IMR-90 (cell line): ENCODE measurements around the gene RNF180. TPM values are rescaled to one million over a fixed set of nuclear protein-coding genes. Genes with fewer than 3 reads are reported as not detected.

Source experiments
- ATAC-seq: fragments of 200-7000 bp; cut with Tn5 transposase; 2 replicates; pipeline ENCODE4 v1.9.1; 2020; ENCODE audit warnings: low read depth, mild to moderate bottlenecking, moderate library complexity
- BruUV-seq: library from RNA; stranded (reverse); fragments of 400-500 nt; replicated peaks from 2 replicates; lab custom pipeline; 2021; lab: Mats Ljungman, UMichigan
- CTCF ChIA-PET: fragments of 300-600 bp; formaldehyde crosslinking; extraction: SDS; loops from one replicate; lab custom pipeline; 2021; ENCODE audit warnings: antibody characterized with exemption; lab: Yijun Ruan, JAX
- POLR2A ChIA-PET: fragments of 300-600 bp; sonication (Branson Sonifier 250); formaldehyde crosslinking; loops from one replicate; lab custom pipeline; 2022; ENCODE audit warnings: antibody characterized with exemption; ENCODE audit not compliant: unreplicated experiment; lab: Charles Lee
- DNase-seq: peaks from one replicate; pipeline ENCODE4 v3.0.0; 2013
- H2AFZ ChIP-seq: replicated peaks from 2 replicates; pipeline ENCODE3; 2013; ENCODE audit warnings: low read length, mild to moderate bottlenecking; ENCODE audit not compliant: poor library complexity
- H2AK5ac ChIP-seq: 2 replicates; pipeline ENCODE4 v1.6.1; 2013; ENCODE audit warnings: low read depth, low read length, inconsistent platforms
- H2AK9ac ChIP-seq: replicated peaks from 2 replicates; pipeline ENCODE3; 2013; ENCODE audit warnings: mild to moderate bottlenecking, low read depth, low read length, moderate library complexity; ENCODE audit not compliant: poor library complexity
- H2BK120ac ChIP-seq: 2 replicates; pipeline ENCODE4 v1.6.1; 2013; ENCODE audit warnings: low read depth, low read length, inconsistent platforms
- H2BK15ac ChIP-seq: 3 replicates; pipeline ENCODE4 v1.6.1; 2013; ENCODE audit warnings: low read depth, low read length, inconsistent platforms
- H2BK20ac ChIP-seq: 2 replicates; pipeline ENCODE4 v1.6.1; 2013; ENCODE audit warnings: low read depth, mild to moderate bottlenecking, inconsistent platforms, low read length, moderate library complexity
- H2BK5ac ChIP-seq: 2 replicates; pipeline ENCODE4 v1.6.1; 2013; ENCODE audit warnings: mild to moderate bottlenecking, low read depth, low read length, inconsistent platforms; ENCODE audit not compliant: poor library complexity, severe bottlenecking
- H3K14ac ChIP-seq: replicated peaks from 2 replicates; pipeline ENCODE4 v1.6.1; 2013; ENCODE audit warnings: low read depth, low read length, inconsistent platforms
- H3K18ac ChIP-seq: 2 replicates; pipeline ENCODE4 v1.6.1; 2013; ENCODE audit warnings: low read depth, low read length, control low read depth
- H3K23ac ChIP-seq: 2 replicates; pipeline ENCODE4 v1.6.1; 2013; ENCODE audit warnings: low read depth, low read length, inconsistent platforms
- H3K27ac ChIP-seq: 2 replicates; pipeline ENCODE4 v1.5.1; 2013; ENCODE audit warnings: mild to moderate bottlenecking, control low read depth, low read length; ENCODE audit not compliant: insufficient read depth
- H3K27me3 ChIP-seq: 2 replicates; pipeline ENCODE4 v1.6.1; 2013; ENCODE audit warnings: low read length; ENCODE audit not compliant: control insufficient read depth, insufficient read depth
- H3K36me3 ChIP-seq: 2 replicates; pipeline ENCODE4 v1.6.1; 2013; ENCODE audit warnings: low read length, mixed read lengths; ENCODE audit not compliant: control insufficient read depth, insufficient read depth
- H3K4ac ChIP-seq: 2 replicates; pipeline ENCODE4 v1.6.1; 2013; ENCODE audit warnings: low read depth, low read length, inconsistent platforms
- H3K4me1 ChIP-seq: 2 replicates; pipeline ENCODE4 v1.6.1; 2013; ENCODE audit warnings: low read length, mixed read lengths; ENCODE audit not compliant: control insufficient read depth, insufficient read depth
- H3K4me2 ChIP-seq: 2 replicates; pipeline ENCODE4 v1.6.1; 2013; ENCODE audit warnings: low read depth, mild to moderate bottlenecking, control low read depth, low read length, moderate library complexity
- H3K4me3 ChIP-seq: 2 replicates; pipeline ENCODE4 v1.5.1; 2013; ENCODE audit warnings: low read depth, mild to moderate bottlenecking, control low read depth, low read length, moderate library complexity; ENCODE audit not compliant: insufficient read depth
- H3K56ac ChIP-seq: 2 replicates; pipeline ENCODE4 v1.6.1; 2013; ENCODE audit warnings: low read length, inconsistent platforms; ENCODE audit not compliant: insufficient read depth; ENCODE audit errors: extremely low read depth
- H3K79me1 ChIP-seq, 2 experiments: 2 replicates each; pipeline ENCODE4 v1.6.1; 2013; ENCODE audit warnings: low read length in 2 of 2, inconsistent platforms in 1 of 2, low read depth in 1 of 2
- H3K9ac ChIP-seq: 2 replicates; pipeline ENCODE4 v1.6.1; 2013; ENCODE audit warnings: low read depth, low read length, control low read depth
- H3K9me1 ChIP-seq: 2 replicates; pipeline ENCODE4 v1.6.1; 2013; ENCODE audit warnings: low read length, inconsistent platforms; ENCODE audit not compliant: insufficient read depth
- H3K9me3 ChIP-seq: 2 replicates; pipeline ENCODE4 v1.6.1; 2013; ENCODE audit warnings: low read length; ENCODE audit not compliant: control insufficient read depth, insufficient read depth
- H4K20me1 ChIP-seq: 2 replicates; pipeline ENCODE4 v1.6.1; 2013; ENCODE audit warnings: low read length, inconsistent platforms; ENCODE audit not compliant: insufficient read depth
- H4K5ac ChIP-seq: 2 replicates; pipeline ENCODE4 v1.6.1; 2013; ENCODE audit warnings: mild to moderate bottlenecking, low read depth, low read length, control low read depth
- H4K8ac ChIP-seq, 2 experiments: 2 replicates each; pipeline ENCODE4 v1.6.1; 2013; ENCODE audit warnings: low read depth in 2 of 2, low read length in 2 of 2, control low read depth in 1 of 2, inconsistent platforms in 1 of 2
- H4K91ac ChIP-seq: 2 replicates; pipeline ENCODE4 v1.6.1; 2013; ENCODE audit warnings: low read depth, low read length, inconsistent platforms; ENCODE audit not compliant: insufficient read depth
- BHLHE40 ChIP-seq: fragments of 150-350 bp; IDR thresholded peaks from 2 replicates; pipeline ENCODE4 v1.6.1; 2016; ENCODE audit warnings: mild to moderate bottlenecking, low read depth, low read length
- CEBPB ChIP-seq: IDR thresholded peaks from 2 replicates; pipeline ENCODE4 v1.6.1; 2012; ENCODE audit warnings: low read depth, low read length, improper control_type of control experiment
- CHD1 ChIP-seq: IDR thresholded peaks from 2 replicates; pipeline ENCODE4 v1.6.1; 2012; ENCODE audit warnings: low read depth, low read length, improper control_type of control experiment
- ELK1 ChIP-seq: fragments of 150-350 bp; IDR thresholded peaks from 2 replicates; pipeline ENCODE4 v1.6.1; 2016; ENCODE audit warnings: low read depth, mild to moderate bottlenecking, low read length, moderate library complexity, borderline replicate concordance
- FOS ChIP-seq: fragments of 150-350 bp; IDR thresholded peaks from 2 replicates; pipeline ENCODE4 v1.6.1; 2016; ENCODE audit warnings: low read depth, low read length
- MAFK ChIP-seq: IDR thresholded peaks from 2 replicates; pipeline ENCODE4 v1.6.1; 2012; ENCODE audit warnings: low read depth, low read length, improper control_type of control experiment
- MXI1 ChIP-seq: IDR thresholded peaks from 2 replicates; pipeline ENCODE4 v1.6.1; 2012; ENCODE audit warnings: low read depth, mild to moderate bottlenecking, low read length, moderate library complexity, borderline replicate concordance
- POLR2A ChIP-seq: IDR thresholded peaks from 2 replicates; pipeline ENCODE4 v1.6.1; 2012; ENCODE audit warnings: mild to moderate bottlenecking, low read depth, low read length
- RAD21 ChIP-seq: IDR thresholded peaks from 2 replicates; pipeline ENCODE4 v1.6.1; 2012; ENCODE audit warnings: low read length, improper control_type of control experiment
- RFX5 ChIP-seq: IDR thresholded peaks from 2 replicates; pipeline ENCODE4 v1.8.0; 2012; ENCODE audit warnings: low read depth, mild to moderate bottlenecking, low read length, moderate library complexity
- USF2 ChIP-seq: fragments of 150-350 bp; IDR thresholded peaks from 2 replicates; pipeline ENCODE4 v1.6.1; 2017; ENCODE audit warnings: mild to moderate bottlenecking, antibody characterized with exemption, low read length, low read depth
- WGBS, 2 experiments: methylation state at CpG; one replicate each; pipeline versions ENCODE4 v1.1.5 to v1.1.7; 2013; ENCODE audit warnings: missing lambda C conversion rate in 2 of 2; ENCODE audit not compliant: insufficient read length in 1 of 2; ENCODE audit errors: extremely low coverage in 2 of 2; 5-methylcytosine and 5-hydroxymethylcytosine counted together
- dilution Hi-C: fragments of 300-500 bp; cut with HindIII; formaldehyde crosslinking; loops from one replicate; pipeline ENCODE4 v1.14.3; 2018; ENCODE audit warnings: low sequenced_read_pairs; ENCODE audit not compliant: unreplicated experiment
- in situ Hi-C: fragments of 300-500 bp; cut with MboI; formaldehyde crosslinking; loops from 3 replicates; pipeline ENCODE4 v1.14.3; 2019; ENCODE audit warnings: low sequenced_read_pairs, inconsistent platforms, mixed read lengths
- intact Hi-C: fragments of 100-400 bp; cut with micrococcal nuclease; formaldehyde crosslinking; loops from 2 replicates; pipeline ENCODE4 v1.10.0; 2022
- polyA plus RNA-seq, 3 experiments: library from polyadenylated mRNA; depleted of rRNA; stranded (reverse); fragments of >200 nt; gene quantifications; 2 replicates each; pipeline ENCODE4 v1.2.3, GENCODE V29; 2012; ENCODE audit warnings: low replicate concordance in 1 of 3
- total RNA-seq: library from RNA; depleted of rRNA; stranded (reverse); fragments of >200 nt; gene quantifications from 2 replicates; pipeline ENCODE4 v1.2.3, GENCODE V29; 2012
- TF ChIP-seq, protein P1 (sequence below): conservative IDR thresholded peaks from 2 replicates; pipeline ENCODE4 v1.5.1; 2012; ENCODE audit warnings: mild to moderate bottlenecking, low read depth, low read length, improper control_type of control experiment

Gene RNF180
- total and polyA plus RNA-seq, 2 of the 4 experiments (the other 2 are of a cell fraction), result 0.02 to 0.36 TPM

DNA sequence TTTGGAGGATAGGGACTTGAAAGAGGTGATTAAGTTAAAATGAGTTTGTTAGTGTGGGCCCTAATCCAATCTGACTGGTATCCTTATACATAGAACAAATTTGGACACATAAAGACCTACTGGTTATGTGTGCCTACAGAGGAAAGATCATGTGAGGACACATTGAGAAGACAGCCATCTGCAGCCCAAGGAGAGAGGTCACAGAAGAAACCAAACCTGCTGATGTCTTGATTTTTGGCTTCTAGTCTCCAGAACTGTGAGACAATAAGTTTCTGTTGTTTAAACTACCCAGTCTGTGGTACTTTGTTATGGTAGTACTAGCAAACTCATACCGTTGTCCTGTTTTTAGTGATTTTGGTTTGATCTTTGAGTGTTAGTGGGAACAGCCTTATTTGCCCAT lies 18.3 kb downstream of the RNF180 start:
- Histone ChIP-seq H3K4me3 (no peak overlapping the region), H3K18ac (no peak overlapping the region), H3K14ac (no peak overlapping the region), H2BK20ac (no peak overlapping the region), H2BK5ac (no peak overlapping the region), H3K23ac (no peak overlapping the region), H2BK15ac (no peak overlapping the region), H4K5ac (no peak overlapping the region), H2AFZ (no peak overlapping the region), H3K27ac (no peak overlapping the region), H3K79me1 (no peaks in the 10 kb centered on the region), H3K4me1 (no peaks in the 10 kb centered on the region), H4K20me1 (no peaks in the 10 kb centered on the region), H2AK5ac (no peak overlapping the region), H3K56ac (no peak overlapping the region), H3K27me3 (no peaks in the 10 kb centered on the region), H2AK9ac (no peak overlapping the region), H3K4ac (no peak overlapping the region), H3K4me2 (no peak overlapping the region), H3K9me3 (no peaks in the 10 kb centered on the region), H3K36me3 (no peaks in the 10 kb centered on the region), H3K9me1 (no peaks in the 10 kb centered on the region), H4K8ac (no peak overlapping the region), H3K9ac (no peak overlapping the region), H2BK120ac (no peak overlapping the region), H4K91ac (no peak overlapping the region)
- POLR2A ChIA-PET, result no interaction called here
- dilution Hi-C loops (no loop called here), intact Hi-C loops (no loop called here), in situ Hi-C loops (no loop called here)
- TF ChIP-seq RFX5 (no peak), ELK1 (no peak), USF2 (no peak), BHLHE40 (no peak), MAFK (no peak), RAD21 (no peak), CEBPB (no peak), CHD1 (no peak), POLR2A (no peak), MXI1 (no peak), FOS (no peak)
- TF ChIP-seq, protein P1, sequence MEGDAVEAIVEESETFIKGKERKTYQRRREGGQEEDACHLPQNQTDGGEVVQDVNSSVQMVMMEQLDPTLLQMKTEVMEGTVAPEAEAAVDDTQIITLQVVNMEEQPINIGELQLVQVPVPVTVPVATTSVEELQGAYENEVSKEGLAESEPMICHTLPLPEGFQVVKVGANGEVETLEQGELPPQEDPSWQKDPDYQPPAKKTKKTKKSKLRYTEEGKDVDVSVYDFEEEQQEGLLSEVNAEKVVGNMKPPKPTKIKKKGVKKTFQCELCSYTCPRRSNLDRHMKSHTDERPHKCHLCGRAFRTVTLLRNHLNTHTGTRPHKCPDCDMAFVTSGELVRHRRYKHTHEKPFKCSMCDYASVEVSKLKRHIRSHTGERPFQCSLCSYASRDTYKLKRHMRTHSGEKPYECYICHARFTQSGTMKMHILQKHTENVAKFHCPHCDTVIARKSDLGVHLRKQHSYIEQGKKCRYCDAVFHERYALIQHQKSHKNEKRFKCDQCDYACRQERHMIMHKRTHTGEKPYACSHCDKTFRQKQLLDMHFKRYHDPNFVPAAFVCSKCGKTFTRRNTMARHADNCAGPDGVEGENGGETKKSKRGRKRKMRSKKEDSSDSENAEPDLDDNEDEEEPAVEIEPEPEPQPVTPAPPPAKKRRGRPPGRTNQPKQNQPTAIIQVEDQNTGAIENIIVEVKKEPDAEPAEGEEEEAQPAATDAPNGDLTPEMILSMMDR, result no peak
- ATAC-seq (no peak), DNase-seq (no peak)
- CTCF ChIA-PET, result no interaction called here
- WGBS, 2 experiments, result no CpG with 5 or more reads among the region's 1 CpG
- BruUV-seq, result no TSS peak
